Heart right ventricle (tissue), 16 donors: ENCODE results near the gene MTMR3. TPM values are rescaled to one million over a fixed set of nuclear protein-coding genes. Genes with fewer than 3 reads are reported as not detected.

Experiments used
- ATAC-seq, 8 donors: fragments of 200-7000 bp; cut with Tn5 transposase; one replicate each; pipeline ENCODE4 v1.9.1; 2020; ENCODE audit warnings: mild to moderate bottlenecking in 8 of 8, moderate library complexity in 8 of 8, moderate number of reproducible peaks in 1 of 8
- DNase-seq, 2 donors: peaks; one replicate each; pipeline ENCODE4 v3.0.0-alpha.2; 2020
- H3K27ac ChIP-seq, 10 donors: fragments of 200-600 bp; sonication (generic) in 2 of 10; one replicate each; pipeline versions ENCODE4 v1.5.0 to v1.8.0; 2020 to 2022; ENCODE audit warnings: mild to moderate bottlenecking in 3 of 10
- H3K27me3 ChIP-seq, 7 donors: fragments of 200-600 bp; one replicate each; pipeline ENCODE4 v1.8.0; 2021 to 2022; ENCODE audit warnings: mild to moderate bottlenecking in 2 of 7
- H3K36me3 ChIP-seq, 9 donors: fragments of 200-600 bp; sonication (generic) in 1 of 9; one replicate each; pipeline versions ENCODE4 v1.5.0 to v1.8.0; 2020 to 2022; ENCODE audit warnings: mild to moderate bottlenecking in 2 of 9
- H3K4me1 ChIP-seq, 9 donors: fragments of 200-600 bp; sonication (generic) in 1 of 9; one replicate each; pipeline versions ENCODE4 v1.5.0 to v1.8.0; 2020 to 2022; ENCODE audit warnings: mild to moderate bottlenecking in 4 of 9
- H3K4me3 ChIP-seq, 10 donors: fragments of 200-600 bp; sonication (generic) in 2 of 10; one replicate each; pipeline versions ENCODE4 v1.5.0 to v1.8.0; 2020 to 2022; ENCODE audit warnings: mild to moderate bottlenecking in 7 of 10, moderate library complexity in 2 of 10
- H3K9me3 ChIP-seq, 11 donors: fragments of 200-600 bp in 10 of 11; sonication (generic) in 2 of 11; one replicate each; pipeline versions ENCODE4 v1.5.0 to v1.8.0; 2013 to 2022; ENCODE audit warnings: mild to moderate bottlenecking in 2 of 11, control low read depth in 1 of 11, moderate library complexity in 1 of 11
- WGBS, 2 donors: extraction: QIAGEN DNeasy Blood & Tissue Kit; methylation state at CpG; one replicate each; pipeline ENCODE4 v1.1.7; 2013; ENCODE audit warnings: inconsistent platforms in 1 of 2; 5-methylcytosine and 5-hydroxymethylcytosine counted together
- intact Hi-C, 10 donors: fragments of 100-400 bp; cut with DNase I; formaldehyde crosslinking; loops; one replicate each; pipeline versions ENCODE4 v1.11.1 to v1.14.2; 2022
- polyA plus RNA-seq, 2 donors: library from polyadenylated mRNA; stranded (reverse); fragments of 200-250 nt; gene quantifications; one replicate each; pipeline ENCODE4 v1.2.3, GENCODE V29; 2013
- total RNA-seq, 10 donors: library from RNA; stranded (reverse); fragmentation: NEBNext Ultra II Directional in 3 of 10; extraction: Animal tissue kit (Norgen Biotek cat#: 25700) in 3 of 10; gene quantifications; one replicate each; pipeline versions ENCODE4 v1.2.1 to v1.2.4, GENCODE V29; 2021 to 2023
- TF ChIP-seq, protein P1 (sequence below), 9 donors: fragments of 200-600 bp; sonication (generic) in 2 of 9; IDR thresholded peaks; one replicate each; pipeline versions ENCODE4 v1.5.0 to v1.8.0; 2021 to 2022; ENCODE audit warnings: antibody characterized with exemption in 9 of 9, mild to moderate bottlenecking in 5 of 9, moderate library complexity in 1 of 9
- donor health status: Arrhythmogenic right ventricular cardiomyopathy.
- donor health status: ischemic (EF 13 %, LVEDD 7.1; RV severe dilation, severe dysfunction).
- donor health status: healthy with polysubstance abuse.
- donor health status: DM: no; HTN: yes; CAD: no.
- donor health status: DM: no; HTN: no; CAD: no.
- donor health status: ischemic (EF 25% LVEDD 6.9; RV normal size, moderate dysfunction).
- donor health status: ischemic (EF 25% LVEDD 5.7; RV mildly dilated, moderate dysfunction).
- donor health status: healthy.
- donor health status: DM: yes; HTN: yes; CAD: no.
- donor health status: Ischemic cardiomyopathy.
- donor health status: ischemic (EF 35%, LVEDD 5.7; RV mildly dilated, moderate dysfunction).
- donor health status: nonischemic (EF 11% LVEDD 7.7; RV severe dilation, severe dysfunction).
- donor health status: DM: yes; HTN: yes; CAD: no.
- donor health status: PGD.
- donor health status: ischemic (EF 29% LVEDD 5.4; RV normal size, mild dysfunction).
- donor health status: nonischemic (EF 23%, LVEDD 6.1; RV moderate dilation, normal function).

The MTMR3 gene
- total and polyA plus RNA-seq, 12 donors = 9.8 to 42.9 (median 34.6) TPM

DNA sequence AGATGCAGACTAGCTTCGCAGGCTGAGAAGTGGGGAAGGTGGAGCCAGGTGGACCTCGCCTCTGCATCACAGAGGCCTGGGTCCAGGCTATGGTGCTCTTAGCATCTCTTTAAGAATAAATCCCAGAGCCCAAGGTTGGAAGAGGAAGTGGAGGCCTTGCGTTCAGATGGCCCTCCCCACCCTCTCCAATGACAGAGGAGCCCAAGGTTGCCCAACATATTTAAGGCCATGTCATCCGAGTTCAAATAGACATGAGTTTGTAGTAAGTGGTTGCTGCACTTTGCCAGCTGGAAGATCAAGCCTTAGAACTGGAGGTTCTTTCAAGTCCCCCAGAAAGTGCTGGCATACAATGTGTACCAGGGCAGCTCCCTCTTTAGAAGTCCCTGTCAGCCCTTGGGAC is 150.2 kb downstream of the MTMR3 start:
- TF ChIP-seq, protein P1, sequence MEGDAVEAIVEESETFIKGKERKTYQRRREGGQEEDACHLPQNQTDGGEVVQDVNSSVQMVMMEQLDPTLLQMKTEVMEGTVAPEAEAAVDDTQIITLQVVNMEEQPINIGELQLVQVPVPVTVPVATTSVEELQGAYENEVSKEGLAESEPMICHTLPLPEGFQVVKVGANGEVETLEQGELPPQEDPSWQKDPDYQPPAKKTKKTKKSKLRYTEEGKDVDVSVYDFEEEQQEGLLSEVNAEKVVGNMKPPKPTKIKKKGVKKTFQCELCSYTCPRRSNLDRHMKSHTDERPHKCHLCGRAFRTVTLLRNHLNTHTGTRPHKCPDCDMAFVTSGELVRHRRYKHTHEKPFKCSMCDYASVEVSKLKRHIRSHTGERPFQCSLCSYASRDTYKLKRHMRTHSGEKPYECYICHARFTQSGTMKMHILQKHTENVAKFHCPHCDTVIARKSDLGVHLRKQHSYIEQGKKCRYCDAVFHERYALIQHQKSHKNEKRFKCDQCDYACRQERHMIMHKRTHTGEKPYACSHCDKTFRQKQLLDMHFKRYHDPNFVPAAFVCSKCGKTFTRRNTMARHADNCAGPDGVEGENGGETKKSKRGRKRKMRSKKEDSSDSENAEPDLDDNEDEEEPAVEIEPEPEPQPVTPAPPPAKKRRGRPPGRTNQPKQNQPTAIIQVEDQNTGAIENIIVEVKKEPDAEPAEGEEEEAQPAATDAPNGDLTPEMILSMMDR (IDR thresholded peaks at IDR 0.05) = no peak
- DNase-seq = no peak
- 82 to 85% methylated on average over 4 of the region's 4 CpGs for WGBS, 2 donors
- peaks cover 0 to 14% (median 4%) of the 10 kb centered on the region in 9 donors for H3K4me1 ChIP-seq
- no peak overlapping the region for H3K4me3 ChIP-seq
- no peak overlapping the region for H3K27ac ChIP-seq
- H3K9me3 ChIP-seq = no peaks in the 10 kb centered on the region
- peak in 1 of 8 donors; percentile 20 for ATAC-seq
- intact Hi-C loops = no loop called here
- no peaks in the 10 kb centered on the region for H3K27me3 ChIP-seq
- H3K36me3 ChIP-seq = peaks cover 0 to 32% (median 4%) of the 10 kb centered on the region in 9 donors

DNA sequence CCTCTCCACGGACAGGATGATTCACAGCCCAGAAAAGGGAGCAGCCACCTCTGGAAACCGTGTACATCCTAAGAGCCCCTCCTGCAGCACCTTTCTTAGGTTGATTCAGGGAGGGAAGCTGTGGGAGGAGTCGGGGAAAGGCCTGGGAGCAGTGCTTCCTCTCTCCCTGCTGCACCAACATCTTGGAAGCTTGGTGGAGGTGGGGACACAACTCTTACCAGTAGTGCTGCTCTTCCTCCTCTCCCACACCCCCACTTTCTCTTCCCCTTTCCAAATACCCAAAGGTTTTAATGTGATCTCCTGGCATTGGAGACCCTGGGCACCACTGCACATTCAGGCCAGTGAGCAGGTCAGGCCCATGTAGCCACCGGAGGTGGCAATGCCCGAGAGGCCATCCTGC is 150.9 kb downstream of the MTMR3 start:
- Histone ChIP-seq H3K9me3 (no peaks in the 10 kb centered on the region), H3K4me3 (no peak overlapping the region), H3K4me1 (peaks cover 0 to 20% (median 7%) of the 10 kb centered on the region in 9 donors), H3K27me3 (no peaks in the 10 kb centered on the region), H3K36me3 (peaks cover 0 to 24% (median 0%) of the 10 kb centered on the region in 9 donors), H3K27ac (no peak overlapping the region)
- TF ChIP-seq, protein P1 (IDR thresholded peaks at IDR 0.05) = no peak
- ATAC-seq (no peak), DNase-seq (no peak)
- WGBS, 2 donors = 68 to 70% methylated on average over 5 of the region's 5 CpGs
- intact Hi-C loops = no loop called here

DNA sequence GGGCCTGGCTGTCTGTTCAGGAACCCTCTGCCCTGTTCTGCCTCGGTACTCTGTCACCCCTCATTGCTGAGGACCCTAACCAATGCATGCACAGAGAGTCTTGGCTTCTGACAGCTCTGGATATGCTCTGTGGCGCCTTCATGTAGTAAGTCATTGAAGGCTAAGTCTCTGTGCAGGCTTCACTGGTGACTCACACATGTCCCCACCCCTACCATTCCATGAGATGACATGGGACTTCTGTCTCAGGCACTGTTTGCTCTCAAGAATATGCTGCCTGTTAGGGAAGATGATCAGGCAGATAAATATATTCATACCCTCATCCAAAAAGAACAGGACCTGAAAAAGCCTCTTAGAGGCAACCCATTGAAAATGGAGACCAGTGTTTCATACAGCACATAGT is 153.7 kb downstream of the MTMR3 start:
- 86 to 87% methylated on average over 2 of the region's 2 CpGs for WGBS, 2 donors
- Histone ChIP-seq H3K27ac (no peak overlapping the region), H3K9me3 (no peaks in the 10 kb centered on the region), H3K4me1 (peaks cover 0 to 20% (median 7%) of the 10 kb centered on the region in 9 donors), H3K27me3 (no peaks in the 10 kb centered on the region), H3K36me3 (no peaks in the 10 kb centered on the region), H3K4me3 (no peak overlapping the region)
- TF ChIP-seq, protein P1 (IDR thresholded peaks at IDR 0.05) = no peak
- DNase-seq (no peak), ATAC-seq (peak in 1 of 8 donors; percentile 27)
- intact Hi-C loops = no loop called here

DNA sequence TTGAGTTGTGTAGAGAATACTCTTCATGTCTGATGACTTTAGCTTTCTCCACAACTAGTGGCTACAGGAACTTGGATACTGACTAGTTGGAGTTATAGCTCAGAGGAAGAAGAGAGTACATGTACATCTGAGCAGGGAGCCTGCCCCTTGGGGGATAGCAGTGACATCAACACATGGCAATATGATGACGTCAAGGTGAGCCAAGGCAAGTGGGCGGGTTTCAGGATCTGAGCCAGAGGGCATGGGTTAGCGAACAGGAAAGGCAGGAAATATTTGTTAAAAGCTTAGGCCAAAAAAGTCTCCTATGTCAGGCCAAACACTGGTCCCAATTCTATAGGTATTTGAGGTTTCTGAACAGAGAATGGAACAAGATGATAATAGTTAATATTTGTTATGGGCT is 155.2 kb downstream of the MTMR3 start:
- TF ChIP-seq, protein P1 (IDR thresholded peaks at IDR 0.05) = no peak
- ATAC-seq = peak in 5 of 8 donors; percentile 34 to 63 (median 50)
- intact Hi-C loops = no loop called here
- H3K9me3 ChIP-seq = no peaks in the 10 kb centered on the region
- peak in 1 of 2 donors; percentile 25 for DNase-seq
- no peak overlapping the region for H3K27ac ChIP-seq
- H3K36me3 ChIP-seq = no peaks in the 10 kb centered on the region
- H3K27me3 ChIP-seq = no peaks in the 10 kb centered on the region
- WGBS, 2 donors = 49% methylated on average over 3 of the region's 3 CpGs
- H3K4me1 ChIP-seq = peaks cover 0 to 20% (median 7%) of the 10 kb centered on the region in 9 donors
- H3K4me3 ChIP-seq = no peak overlapping the region
